Stimulated activated CD8-positive, alpha-beta memory T cell treated with anti-CD3 and anti-CD28 coated beads, Interleukin-2, amount 100 ng/mL, for 48 hours (primary cell): ENCODE measurements around the gene MYT1.

Experiments used
- DNase-seq, 2 donors: peaks; one replicate each; pipeline ENCODE4 v3.0.0-alpha.2; 2020; ENCODE audit warnings: low read depth in 2 of 2

The MYT1 gene

DNA sequence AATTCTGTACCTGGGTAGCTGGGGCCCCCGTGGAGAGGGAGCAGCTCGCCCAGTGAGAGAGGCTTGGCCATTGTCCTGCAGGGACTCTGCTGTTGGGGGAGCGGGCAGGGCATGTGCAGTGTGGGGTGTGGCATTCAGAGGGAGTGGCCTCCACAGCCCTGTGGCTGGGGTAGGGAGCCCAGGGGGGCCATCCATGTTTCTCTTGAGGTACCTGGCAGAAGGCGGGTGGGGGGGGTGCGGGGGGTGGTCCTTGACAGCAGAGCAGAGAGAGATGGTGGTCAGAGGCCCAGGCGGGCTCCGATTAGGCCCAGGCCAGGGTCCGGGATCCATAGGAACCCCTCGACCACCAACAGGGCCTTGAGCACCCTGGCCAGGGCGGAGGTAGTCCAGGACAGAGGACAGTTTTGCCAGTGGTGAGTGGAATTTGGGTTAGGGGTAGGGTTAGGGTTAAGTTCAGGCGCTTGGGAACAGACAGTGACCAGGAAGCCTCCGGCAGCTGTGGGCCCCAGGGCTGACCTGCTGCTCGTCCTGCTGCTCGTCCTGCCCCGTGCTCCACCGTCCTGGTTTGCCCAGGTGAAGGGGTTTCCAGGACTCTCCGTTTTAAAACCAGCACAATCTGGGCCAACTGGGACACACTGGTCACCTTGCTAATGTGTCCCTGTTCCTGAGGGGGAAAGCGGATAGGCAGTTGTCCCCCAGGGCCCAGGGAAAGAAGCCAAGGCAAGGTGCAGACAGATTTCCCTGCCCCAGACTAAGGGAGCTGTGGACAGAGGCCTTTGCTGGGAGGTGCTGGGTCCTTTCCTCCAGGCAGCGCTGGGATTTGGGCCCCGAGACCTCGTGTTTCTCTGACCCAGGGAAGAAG lies 24.8 kb upstream of the MYT1 start:
- no peak for DNase-seq

DNA sequence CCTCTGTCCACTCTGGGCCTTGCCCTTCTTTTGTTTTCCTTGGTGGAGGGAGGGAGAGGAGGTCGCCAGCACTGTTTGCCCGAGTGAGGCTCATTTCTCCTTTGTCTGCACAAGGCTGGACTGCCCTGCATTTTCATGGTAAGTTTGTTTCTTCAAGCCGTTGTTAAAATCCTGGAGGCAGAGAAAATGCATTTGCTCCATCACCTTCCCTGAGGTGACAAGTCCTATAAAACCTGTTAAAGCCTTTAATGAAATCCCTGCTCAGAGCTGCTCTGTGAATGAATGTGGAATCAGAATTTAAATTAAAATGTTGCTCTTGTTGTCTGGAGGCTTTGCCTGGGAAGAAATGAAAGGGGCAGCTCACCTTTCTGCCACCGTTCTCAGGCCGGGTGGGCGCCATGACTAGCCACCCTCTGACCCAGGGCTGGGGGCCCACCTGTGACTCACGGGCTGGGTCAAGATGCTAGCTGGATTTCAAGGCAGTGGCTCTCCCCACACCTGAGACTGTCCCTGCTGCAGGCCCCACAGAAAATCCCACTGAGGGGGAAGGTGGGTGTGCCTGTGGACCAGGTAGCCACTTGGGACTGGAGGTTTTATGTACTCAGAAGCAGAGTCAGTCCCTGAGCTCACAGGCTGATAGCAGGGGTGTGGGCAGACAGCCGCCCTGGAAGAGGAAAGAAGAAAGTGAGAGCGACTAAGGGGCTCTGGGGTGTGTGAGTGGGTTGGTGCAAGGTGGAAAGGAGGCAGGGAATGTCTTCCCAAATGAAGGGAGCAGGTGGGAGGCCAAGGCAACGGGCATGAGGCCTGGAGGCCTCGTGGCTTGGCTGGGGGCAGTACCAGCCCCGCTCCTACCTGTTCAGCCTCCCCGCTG lies 24.0 kb upstream of the MYT1 start:
- DNase-seq = no peak

DNA sequence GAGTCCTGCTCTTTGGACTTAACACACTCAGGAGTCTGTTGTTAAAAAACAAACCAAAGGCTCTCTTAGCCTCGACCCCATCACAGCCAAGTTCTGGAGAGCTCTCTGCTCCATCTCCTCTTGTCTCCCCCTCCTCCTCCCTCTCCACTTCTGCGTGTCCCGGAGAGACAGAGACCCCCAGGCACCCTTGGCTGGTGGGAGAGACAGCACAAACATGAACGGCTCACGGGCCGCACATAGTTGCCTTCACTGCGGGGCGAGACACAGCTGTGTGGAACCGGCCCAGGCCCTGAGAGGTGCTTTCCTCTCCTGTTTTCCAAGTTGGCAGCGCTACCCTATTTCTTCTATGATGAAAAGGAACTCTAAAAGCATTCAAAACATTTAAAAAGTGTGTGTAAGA lies 23.3 kb upstream of the MYT1 start:
- no peak for DNase-seq

DNA sequence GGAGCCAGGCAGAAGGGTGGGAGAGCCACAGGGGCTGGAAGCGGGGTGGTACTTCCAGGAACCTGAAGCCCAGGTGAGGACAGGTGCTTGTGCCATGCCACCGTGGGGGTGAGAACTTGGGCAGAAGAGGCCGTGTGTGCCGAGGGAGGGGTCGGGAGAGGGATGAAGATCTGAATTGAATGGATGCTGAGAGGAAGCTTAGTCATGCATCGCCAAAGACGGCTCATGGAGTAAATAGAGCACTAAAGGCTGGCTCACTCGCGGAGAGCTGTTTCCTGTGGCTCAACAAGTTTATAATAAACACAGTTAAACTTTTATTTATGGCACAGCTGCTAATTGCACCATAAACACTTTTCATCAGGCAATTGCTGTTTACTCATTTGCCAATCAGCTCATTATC lies 21.7 kb upstream of the MYT1 start:
- DNase-seq = no peak

DNA sequence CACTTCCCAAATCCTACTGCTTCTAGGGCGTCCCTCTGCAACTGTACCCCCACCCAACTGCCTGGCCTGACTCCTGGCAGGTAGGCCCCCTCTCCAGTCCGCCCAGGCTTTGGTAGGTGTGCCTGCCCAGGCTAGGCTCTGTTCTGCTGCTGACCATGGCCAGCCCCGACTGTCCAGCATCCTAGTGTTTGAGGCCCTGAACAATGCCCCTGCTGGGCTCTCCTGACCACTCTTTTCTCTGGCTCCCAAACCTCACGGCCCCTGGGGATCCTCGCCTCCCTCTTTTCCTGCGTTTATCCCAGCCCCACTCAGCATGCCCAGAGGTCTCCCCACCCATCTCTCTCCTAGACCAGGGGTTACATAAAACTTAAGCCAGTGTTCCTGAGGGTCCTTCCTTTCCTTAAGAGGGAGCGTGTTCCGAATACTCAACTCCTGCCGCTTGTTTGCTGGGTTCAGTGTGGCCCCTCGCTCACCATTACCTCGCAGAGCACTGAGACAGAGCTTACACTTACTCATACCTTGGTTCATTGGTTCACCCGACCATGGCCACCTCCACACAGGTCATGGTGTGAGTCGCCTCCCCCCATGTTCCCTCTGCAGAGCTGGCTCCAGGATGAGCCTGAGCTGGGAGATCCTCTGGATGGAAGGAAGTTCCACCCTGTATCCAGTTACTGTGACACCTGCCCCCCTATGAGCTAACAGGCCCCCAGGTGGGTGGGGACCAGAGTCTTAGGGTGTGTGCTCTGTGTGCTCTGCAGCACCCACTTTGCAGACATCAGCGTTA lies 21.0 kb upstream of the MYT1 start:
- DNase-seq = no peak

DNA sequence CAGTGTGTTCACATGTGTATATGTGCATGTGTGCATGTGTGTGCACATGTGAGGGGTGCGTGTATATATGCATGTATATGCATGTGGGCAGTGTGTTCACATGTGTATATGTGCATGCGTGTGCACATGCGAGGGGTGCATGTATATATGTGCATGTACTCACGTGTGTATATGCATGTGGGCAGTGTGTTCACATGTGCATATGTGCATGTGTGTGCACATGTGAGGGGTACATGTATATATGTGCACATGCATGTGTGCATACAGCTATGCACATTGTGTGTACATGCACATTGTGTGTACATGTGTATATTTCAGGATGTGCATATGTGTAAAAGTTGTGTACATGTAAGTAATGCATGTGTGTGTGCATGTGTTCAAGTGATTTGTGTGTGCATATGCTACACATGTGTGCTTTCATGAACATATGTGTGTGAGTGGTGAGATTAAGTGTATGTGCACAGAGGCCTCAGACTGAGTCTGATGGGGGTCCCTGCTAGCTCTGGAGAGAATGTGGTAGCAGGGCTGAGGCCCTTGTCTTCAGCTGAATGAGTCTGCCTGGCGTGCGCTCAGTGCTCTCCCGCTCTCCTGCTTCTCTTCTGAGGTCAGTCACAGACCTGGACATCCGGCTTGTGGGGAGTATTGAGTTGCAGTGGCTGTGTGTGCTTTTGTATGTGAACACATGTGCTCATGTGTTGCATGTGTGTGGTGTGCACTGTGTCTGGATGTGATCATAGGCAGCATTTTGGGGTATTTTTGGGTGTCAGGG lies 19.9 kb upstream of the MYT1 start:
- DNase-seq = no peak

DNA sequence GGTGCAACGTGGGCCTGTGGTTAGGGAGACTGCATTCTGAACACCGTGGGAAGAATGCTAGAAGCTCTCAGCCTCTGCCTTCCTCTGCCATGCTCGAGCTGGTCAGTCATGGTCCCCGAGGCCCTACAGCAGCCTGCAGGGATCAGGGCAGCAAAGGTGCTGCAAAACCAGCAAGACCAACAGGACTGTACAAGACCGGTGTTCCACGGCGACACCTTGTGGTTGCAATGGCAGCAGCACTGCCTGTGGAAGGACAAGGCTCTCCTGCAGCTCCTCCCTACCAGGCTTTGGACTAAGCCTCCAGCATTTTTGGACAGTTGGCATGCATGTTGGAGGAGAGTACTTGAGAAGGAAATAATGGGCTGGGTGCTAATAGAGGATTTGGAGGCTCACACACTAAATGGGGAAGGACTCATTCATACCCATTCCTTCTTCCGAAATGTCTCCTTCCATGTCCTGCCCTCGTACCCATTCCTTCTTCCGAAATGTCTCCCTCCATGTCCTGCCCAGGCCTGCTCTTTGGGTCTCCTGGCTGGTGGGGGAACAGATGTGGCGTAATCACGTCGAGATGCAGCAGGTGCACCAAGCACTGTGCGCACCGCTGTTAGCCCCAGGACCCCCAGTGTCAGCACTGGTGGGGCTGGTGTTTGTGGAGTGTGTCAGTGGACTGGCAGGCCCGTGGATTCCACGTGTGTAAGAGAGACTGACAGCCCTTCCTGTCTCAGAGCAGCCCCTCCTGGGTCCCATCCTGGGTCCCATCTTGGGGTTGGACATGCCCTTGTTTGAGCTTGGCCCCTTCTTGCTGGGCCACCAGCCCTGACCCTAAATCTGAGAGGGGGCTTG lies 18.6 kb upstream of the MYT1 start:
- DNase-seq = no peak

DNA sequence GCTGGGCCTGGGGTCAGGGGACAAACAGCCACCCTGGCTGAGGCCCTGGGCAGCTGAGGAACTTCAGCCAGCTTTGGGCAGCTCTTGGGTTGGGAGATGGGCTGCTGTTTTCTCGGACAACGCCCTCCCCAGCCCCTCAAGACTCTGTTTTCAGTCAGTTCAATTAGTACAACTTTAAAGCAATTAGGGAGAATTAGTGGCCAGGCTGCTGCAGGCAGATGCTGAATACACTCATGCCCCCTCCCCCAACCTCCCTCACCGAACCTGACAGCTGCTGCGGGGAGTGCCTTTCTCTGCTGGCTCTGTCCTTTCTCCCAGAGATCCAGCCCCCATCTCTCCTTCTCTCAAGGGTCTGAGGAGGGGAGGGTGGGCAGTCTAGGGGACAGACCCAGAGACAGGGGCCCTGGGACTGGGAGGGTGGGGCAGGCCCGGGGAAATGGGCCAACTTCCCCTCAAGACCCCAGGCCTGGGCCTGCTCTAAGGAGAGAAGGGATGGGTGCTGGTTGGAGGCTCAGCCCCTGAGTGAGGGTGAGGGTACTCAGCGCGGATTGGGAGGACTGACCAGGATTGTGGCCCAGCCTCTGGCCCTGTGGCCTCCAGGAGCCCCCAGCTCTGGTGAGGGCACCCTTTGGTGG lies 17.8 kb upstream of the MYT1 start:
- DNase-seq = no peak

DNA sequence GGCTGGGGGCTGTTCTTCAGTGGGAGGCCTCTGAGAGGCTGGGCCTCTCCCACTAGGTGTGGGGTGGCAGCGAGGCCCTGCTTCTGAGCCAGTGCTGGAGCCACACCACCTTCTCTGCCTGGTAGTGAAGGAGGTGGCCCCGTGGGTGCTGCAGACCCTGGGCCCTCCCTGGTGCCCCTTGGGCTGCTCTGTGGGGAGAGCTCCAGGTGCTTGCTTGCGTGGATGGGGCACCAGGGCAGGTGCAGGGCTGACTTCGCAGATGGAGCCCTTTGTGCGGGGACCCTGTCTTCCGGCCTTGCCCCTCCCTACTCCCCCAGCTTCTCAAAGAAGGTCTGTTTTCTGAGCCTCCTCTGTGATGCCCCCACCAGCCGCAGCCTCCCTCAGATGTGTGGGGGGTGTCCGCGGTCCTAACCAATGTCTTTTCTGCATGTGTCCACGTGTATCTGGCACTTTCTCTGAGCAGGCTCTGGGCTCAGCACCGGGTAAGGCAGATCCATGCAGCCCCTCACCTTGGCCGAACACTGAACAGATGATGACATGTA lies 17.2 kb upstream of the MYT1 start:
- no peak for DNase-seq

DNA sequence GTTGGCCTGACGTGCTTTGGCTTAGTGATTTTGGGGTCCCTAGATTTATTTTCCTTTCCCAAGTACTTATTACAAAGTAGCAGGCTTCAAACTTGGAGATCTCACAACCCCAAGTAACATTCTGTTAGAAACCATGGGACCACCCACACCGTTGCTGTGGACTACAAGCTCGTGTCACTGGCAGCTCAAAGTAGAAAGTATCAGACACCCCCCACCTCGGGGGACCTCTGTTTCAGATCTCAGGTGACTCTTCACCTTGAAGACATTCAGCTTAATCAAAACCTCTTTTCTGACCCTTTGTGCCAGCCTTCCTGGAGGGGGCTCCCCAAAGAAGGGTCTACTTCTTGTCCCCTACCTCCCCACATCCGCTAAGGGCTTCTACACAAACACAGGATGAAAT lies 15.7 kb upstream of the MYT1 start:
- DNase-seq = no peak

DNA sequence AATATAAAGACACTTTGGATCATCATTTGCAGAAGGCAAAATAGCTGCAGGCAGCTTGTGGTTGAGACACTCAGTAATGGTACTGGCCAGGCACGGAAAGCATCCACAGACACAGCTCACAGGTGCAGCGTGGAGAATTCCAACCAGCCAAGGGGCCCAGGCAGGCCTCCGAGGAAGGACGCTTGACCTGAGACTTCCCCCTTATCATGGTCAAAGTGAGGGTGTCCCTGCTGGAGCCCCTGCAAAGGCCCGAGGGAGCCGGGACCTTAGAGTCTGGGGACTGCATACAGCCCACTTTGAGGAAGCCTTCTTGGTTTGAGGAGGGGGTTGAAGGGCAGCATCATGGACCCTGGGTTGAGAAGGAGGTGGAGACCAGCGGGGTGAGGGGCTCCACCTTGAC lies 15.1 kb upstream of the MYT1 start:
- no peak for DNase-seq

DNA sequence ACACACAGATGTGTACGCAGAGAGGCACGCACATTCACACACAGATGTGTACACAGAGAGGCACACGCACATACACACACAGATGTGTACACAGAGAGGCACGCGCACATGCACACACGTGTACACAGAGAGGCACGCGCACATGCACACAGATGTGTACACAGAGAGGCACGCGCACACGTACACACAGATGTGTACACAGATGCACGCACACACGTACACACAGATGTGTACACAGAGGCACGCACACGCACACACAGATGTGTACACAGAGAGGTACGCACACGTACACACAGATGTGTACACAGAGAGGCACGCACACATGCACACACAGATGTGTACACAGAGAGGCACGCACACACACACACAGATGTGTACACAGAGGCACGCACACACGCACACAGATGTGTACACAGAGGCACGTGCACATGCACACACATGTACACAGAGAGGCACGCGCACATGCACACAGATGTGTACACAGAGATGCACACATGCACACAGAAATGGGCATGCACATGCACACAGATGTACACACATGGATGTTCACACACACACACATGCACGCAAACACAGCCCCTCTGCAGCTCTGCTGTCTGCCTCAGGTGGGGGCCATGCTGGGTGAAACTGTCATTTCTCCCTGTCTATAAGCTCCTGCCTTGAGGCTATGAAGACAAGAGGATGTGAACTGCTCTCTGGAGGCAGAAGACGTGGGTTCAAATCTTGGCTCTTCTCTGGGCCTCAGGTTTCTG lies 14.3 kb upstream of the MYT1 start:
- DNase-seq = no peak

DNA sequence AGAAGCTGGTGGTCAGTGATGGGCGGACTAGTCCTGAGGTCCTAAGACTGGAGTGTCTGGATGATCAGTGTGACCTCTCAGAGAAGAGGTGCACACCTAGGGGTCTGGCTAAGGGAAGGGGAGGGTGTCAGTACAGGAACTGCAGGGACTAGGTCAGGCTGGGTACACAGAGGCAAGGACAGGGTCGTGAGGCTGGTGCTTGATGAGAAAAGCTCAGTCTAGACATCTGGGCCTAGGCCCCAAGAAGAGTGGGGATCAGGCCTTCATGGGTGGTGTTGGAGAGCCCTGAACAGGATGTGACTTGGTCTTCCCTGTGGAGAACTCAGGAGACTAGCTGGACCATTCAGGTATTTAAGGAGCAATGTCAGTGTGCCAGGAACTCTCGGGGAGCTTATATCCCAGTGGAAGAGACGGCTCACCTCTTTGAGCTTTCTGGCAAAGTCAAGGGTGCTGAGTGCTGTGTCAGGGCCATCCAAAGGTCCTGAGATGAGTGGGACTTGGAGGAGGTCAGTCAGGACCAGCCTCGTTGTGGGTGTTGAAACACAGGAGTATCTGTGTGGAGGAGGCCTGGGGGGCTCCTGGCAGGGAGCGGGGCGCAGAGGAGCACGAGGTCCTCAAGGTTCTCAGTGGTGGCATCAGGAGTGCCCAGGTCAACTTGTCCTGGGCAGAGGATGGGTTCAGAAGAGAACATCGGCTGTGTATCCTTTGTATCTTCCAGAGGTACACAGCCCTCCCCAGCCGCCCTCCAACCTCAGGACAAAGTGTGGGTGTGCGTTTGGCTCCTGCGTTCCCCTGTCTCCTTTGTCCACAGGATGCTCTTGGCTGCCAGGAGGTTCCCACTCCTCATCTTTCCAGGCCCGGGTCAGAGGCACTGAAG lies 13.3 kb upstream of the MYT1 start:
- DNase-seq = no peak

DNA sequence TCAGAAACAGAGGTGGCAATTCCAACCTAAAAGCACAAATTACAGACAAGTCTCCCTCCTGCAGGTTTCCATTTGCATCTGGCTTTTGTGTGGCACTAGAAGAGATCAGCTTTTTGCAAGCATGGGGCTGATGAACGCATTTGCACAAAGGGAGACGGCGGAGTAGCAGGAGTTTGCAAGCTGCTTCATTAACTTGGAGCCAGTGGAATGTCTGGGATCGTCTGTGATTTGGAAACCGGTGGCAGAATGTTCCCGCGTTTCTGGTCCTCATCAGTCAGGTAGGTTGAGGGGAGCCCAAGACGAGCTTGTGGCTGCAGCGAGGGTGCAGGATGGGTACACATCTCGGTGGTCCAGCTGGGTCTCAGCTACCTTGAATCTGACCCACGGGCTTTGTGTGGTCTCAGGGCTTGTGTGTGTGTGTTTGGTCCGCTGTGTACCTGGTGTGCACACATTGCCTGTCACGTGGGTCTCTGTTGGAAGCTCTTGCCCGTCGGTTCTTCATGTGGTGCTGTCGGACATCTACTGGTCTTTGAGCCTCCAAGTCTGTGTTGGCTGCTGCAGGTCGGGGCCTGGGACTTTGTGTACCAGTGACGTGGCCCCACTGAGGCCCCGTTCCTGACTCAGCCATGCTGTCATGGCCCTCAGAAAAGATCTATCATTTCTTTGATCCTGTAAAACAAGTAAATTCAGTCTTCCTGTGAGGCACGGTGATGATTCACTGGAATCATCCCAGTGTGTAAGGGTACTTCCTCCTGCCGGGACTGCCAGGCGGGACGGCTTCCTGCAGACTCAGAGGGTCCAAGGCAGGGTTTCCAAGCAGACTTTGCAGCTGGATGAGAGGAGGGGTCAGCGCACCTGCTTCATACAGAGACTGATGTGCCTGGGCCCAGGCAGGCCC lies 12.4 kb upstream of the MYT1 start:
- no peak for DNase-seq

DNA sequence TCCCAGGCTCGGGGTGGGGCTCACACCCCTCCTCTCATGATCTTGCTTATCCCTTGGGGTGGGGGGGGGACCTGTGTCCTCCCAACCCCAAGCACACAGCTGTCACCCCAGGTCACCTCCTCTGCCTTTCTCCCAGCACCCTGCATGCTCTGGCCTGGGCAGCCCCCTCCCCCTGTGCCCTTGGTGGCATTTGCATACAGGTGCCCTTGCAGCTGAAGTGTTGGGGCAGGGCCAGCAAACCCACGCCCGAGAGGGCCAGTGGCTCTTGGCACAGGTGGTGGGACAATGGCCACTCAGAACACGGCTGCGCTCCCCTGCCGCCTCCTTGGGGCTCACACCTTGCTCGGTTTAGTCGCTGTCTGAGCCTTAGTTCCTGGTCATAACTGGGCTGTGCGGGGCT lies 11.3 kb upstream of the MYT1 start:
- no peak for DNase-seq

DNA sequence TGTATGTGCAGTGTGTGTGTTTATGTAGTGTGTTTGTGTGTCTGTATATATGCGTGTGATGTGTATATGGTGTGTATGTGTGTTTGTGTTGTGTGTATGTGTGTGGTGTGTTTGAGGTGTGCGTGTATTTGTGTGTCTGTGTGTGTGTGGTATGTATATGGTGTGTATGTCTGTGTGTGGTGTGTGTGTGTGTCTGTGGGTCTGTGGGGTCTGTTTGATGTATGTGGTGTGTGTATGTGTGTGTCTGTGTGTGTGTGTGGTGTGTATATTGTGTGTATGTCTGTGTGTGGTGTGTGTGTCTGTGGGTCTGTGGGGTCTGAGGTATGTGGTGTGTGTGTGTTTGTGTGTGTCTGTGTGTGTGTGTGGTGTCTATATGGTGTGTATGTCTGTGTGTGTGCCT lies 10.8 kb upstream of the MYT1 start:
- DNase-seq = no peak
